Measurements from ENCODE around the gene LTBP3. TPM values are rescaled to one million over a fixed set of nuclear protein-coding genes. Genes with fewer than 3 reads are reported as not detected.
"Not testable (repeated sequence)": the region's sequence is repeated elsewhere in the genome, so short reads cannot be mapped to it uniquely, and the experiment has no call there.

The LTBP3 gene
- polyA plus RNA-seq, 1 of the 3 experiments (the other 2 are of a cell fraction), result 167 TPM

DNA sequence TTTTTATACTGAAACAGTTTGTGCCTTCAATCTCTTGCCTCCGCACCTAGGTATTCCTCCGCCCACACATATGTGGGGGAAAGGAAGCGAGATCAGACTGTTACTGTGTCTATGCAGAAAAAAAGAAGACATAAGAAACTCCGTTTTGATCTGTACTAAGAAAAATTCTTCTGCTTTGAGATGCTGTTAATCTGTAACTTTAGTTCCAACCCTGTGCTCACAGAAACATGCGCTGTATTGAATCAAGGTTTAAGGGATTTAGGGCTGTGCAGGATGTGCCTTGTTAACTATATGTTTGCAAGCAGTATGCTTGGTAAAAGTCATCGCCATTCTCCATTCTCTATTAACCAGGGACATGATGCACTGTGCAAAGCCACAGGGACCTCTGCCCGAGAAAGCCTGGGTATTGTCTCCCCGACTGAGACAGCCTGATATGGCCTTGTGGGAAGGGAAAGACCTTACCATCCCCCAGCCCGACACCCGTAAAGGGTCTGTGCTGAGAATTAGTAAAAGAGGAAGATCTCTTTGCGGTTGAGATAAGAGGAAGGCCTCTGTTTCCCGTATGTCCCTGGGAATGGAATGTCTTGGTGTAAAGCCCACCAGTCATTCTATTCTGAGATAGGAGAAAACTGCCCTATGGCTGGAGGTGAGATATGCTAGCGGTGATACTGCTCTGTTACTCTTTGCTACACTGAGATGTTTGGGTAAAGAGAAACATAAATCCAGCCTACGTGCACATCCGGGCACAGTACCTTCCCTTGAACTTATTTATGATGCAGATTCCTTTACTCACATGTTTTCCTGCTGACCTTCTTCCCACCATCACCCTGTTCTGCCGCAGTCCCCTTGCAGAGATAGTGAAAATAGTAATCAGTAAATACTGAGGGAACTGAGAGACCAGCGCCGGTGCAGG is 35.2 kb downstream of the LTBP3 start:
- POLR2A ChIA-PET; H3K9me2 ChIP-seq; H3F3A ChIP-seq (replicated peaks; ENCODE audit: insufficient read depth); DNase-seq; H3K9ac ChIP-seq; H3K9me3 ChIP-seq; H3K27me3 ChIP-seq (ENCODE audit: insufficient read depth); H3K27ac ChIP-seq (ENCODE audit: low read depth in 2 of 2, low read length in 1 of 2); H2AFZ ChIP-seq (ENCODE audit: low read depth); H3K4me3 ChIP-seq (ENCODE audit: low read depth in 2 of 2, low read length in 1 of 2); H3K4me2 ChIP-seq; CTCF ChIA-PET: not testable (repeated sequence)
- Histone ChIP-seq H3K36me3 (replicated peaks in 1 of 2; ENCODE audit: control insufficient read depth in 1 of 2, insufficient read depth in 2 of 2, low read length in 1 of 2) (peaks cover 10 to 11% of the 10 kb centered on the region in 2 experiments), H4K20me1 (ENCODE audit: insufficient read depth) (peaks cover 13% of the 10 kb centered on the region; the same call in 1 of the 2 replicates), H3K79me2 (ENCODE audit: insufficient read depth) (peaks cover 30% of the 10 kb centered on the region), H3K4me1 (ENCODE audit: control insufficient read depth in 1 of 2, insufficient read depth in 2 of 2, low read depth in 1 of 2, low read length in 1 of 2) (peaks cover 5 to 18% of the 10 kb centered on the region in 2 experiments; a peak in 3 of 4 replicates)
- WGBS (ENCODE audit: low lambda C conversion rate), result 88% methylated on average over 18 of the region's 18 CpGs

DNA sequence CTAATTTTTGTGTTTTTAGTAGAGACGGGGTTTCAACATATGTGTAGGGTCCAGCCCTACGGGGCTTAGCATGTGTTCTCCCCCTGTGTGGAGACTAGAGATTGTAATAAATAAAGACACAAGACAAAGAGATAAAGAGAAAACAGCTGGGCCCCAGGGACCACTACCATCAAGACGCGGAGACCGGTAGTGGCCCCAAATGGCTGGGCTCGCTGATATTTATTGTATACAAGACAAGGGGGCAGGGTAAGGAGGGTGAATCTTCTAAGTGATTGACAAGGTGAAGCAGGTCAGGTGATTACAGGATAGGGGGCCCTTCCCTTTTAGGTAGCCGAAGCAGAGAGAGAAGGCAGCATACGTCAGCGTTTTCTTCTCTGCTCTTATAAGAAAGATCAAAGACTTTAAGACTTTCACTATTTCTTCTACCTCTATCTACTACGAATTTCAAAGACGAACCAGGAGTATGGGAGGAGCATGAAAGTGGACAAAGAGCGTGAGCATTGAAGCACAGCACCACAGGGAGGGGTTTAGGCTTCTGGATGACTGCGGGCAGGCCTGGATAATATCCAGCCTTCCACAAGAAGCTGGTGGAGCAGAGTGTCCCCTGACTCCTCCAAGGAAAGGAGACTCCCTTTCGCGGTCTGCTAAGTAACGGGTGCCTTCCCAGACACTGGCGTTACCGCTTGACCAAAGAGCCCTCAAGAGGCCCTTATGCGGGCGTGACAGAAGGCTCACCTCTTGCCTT is 36.2 kb downstream of the LTBP3 start:
- H3K9me2 ChIP-seq, result not testable (repeated sequence)

DNA sequence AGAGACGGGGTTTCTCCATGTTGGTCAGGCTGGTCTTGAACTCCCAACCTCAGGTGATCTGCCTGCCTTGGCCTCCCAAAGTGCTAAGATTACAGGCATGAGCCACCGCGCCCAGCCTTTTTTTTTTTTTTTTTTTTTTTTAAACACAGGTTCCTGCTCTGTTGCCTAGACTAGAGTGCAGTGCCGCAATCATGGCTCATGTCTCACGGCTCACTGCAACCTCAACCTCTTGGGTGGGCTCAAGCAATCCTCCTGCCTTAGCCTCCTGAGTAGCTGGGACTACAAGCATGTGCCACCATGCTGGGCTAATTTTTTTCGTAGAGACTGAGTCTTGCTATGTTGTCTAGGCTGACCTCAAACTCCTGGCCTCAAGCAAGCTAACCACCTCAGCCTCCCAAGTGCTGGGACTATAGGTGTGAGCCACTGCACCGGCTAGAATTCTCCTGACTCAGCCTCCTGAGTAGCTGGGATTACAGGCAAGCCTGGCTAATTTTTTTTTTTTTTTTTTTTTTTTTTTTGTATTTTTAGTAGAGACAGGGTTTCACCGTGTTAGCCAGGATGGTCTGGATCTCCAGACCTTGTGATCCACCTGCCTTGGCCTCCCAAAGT is 39.1 kb downstream of the LTBP3 start:
- not testable (repeated sequence) for DNase-seq; H3K27ac ChIP-seq (ENCODE audit: low read depth in 2 of 2, low read length in 1 of 2); H3K27me3 ChIP-seq (ENCODE audit: insufficient read depth); H3K36me3 ChIP-seq (replicated peaks in 1 of 2; ENCODE audit: control insufficient read depth in 1 of 2, insufficient read depth in 2 of 2, low read length in 1 of 2); H3K9me2 ChIP-seq; H3K4me3 ChIP-seq (ENCODE audit: low read depth in 2 of 2, low read length in 1 of 2); H3K79me2 ChIP-seq (ENCODE audit: insufficient read depth); H3K9ac ChIP-seq; H4K20me1 ChIP-seq (ENCODE audit: insufficient read depth); H3K4me2 ChIP-seq; H3K9me3 ChIP-seq; H3K4me1 ChIP-seq (ENCODE audit: control insufficient read depth in 1 of 2, insufficient read depth in 2 of 2, low read depth in 1 of 2, low read length in 1 of 2); H2AFZ ChIP-seq (ENCODE audit: low read depth)
- WGBS (ENCODE audit: low lambda C conversion rate), result 95% methylated on average over 8 of the region's 8 CpGs
- ChIA-PET CTCF (interaction anchor here (0.6 to 2.5 kb wide), 4 partner anchors 9 to 1649 kb away, joined by 3 to 8 read pairs (median 3); no protein-coding TSS in a partner anchor), POLR2A (interaction anchor here (0.6 to 1.1 kb wide), 3 partner anchors 8 to 70 kb away, joined by 3 to 5 read pairs (median 3); no protein-coding TSS in a partner anchor)
- peaks cover 29% of the 10 kb centered on the region for H3F3A ChIP-seq (replicated peaks; ENCODE audit: insufficient read depth)

More for the DNA sequence above, 36.2 kb downstream of the LTBP3 start:
- H3K9ac ChIP-seq; DNase-seq; POLR2A ChIA-PET; H3K27me3 ChIP-seq (ENCODE audit: insufficient read depth); H3K9me3 ChIP-seq; H3K4me3 ChIP-seq (ENCODE audit: low read depth in 2 of 2, low read length in 1 of 2); H2AFZ ChIP-seq (ENCODE audit: low read depth); H3K4me2 ChIP-seq; H3K27ac ChIP-seq (ENCODE audit: low read depth in 2 of 2, low read length in 1 of 2); H3K36me3 ChIP-seq (replicated peaks in 1 of 2; ENCODE audit: control insufficient read depth in 1 of 2, insufficient read depth in 2 of 2, low read length in 1 of 2): not testable (repeated sequence)
- Histone ChIP-seq H3K4me1 (ENCODE audit: control insufficient read depth in 1 of 2, insufficient read depth in 2 of 2, low read depth in 1 of 2, low read length in 1 of 2) (peaks cover 5 to 18% of the 10 kb centered on the region in 2 experiments; a peak in 3 of 4 replicates), H3K79me2 (ENCODE audit: insufficient read depth) (peaks cover 20% of the 10 kb centered on the region), H4K20me1 (ENCODE audit: insufficient read depth) (peaks cover 13% of the 10 kb centered on the region; the same call in 1 of the 2 replicates), H3F3A (replicated peaks; ENCODE audit: insufficient read depth) (peaks cover 12% of the 10 kb centered on the region)
- WGBS (ENCODE audit: low lambda C conversion rate), result 90% methylated on average over 17 of the region's 20 CpGs
- CTCF ChIA-PET, result interaction anchor here (0.9 kb wide), 1 partner anchor 152 kb away, joined by 3 read pairs; no protein-coding TSS in a partner anchor
